GM12878 (cell line): ENCODE measurements around the gene RCBTB2.

Experiments
- FOXM1 ChIP-seq: IDR thresholded peaks from 2 replicates; pipeline ENCODE4 v1.6.1; 2012; ENCODE audit warnings: low read depth, mild to moderate bottlenecking, inconsistent platforms, low read length, moderate library complexity
- SRF ChIP-seq, 2 experiments: IDR thresholded peaks; 2 replicates each; pipeline ENCODE4 v1.6.1; 2011; ENCODE audit warnings: low read depth in 2 of 2, low read length in 2 of 2, mild to moderate bottlenecking in 1 of 2, moderate library complexity in 1 of 2

DNA sequence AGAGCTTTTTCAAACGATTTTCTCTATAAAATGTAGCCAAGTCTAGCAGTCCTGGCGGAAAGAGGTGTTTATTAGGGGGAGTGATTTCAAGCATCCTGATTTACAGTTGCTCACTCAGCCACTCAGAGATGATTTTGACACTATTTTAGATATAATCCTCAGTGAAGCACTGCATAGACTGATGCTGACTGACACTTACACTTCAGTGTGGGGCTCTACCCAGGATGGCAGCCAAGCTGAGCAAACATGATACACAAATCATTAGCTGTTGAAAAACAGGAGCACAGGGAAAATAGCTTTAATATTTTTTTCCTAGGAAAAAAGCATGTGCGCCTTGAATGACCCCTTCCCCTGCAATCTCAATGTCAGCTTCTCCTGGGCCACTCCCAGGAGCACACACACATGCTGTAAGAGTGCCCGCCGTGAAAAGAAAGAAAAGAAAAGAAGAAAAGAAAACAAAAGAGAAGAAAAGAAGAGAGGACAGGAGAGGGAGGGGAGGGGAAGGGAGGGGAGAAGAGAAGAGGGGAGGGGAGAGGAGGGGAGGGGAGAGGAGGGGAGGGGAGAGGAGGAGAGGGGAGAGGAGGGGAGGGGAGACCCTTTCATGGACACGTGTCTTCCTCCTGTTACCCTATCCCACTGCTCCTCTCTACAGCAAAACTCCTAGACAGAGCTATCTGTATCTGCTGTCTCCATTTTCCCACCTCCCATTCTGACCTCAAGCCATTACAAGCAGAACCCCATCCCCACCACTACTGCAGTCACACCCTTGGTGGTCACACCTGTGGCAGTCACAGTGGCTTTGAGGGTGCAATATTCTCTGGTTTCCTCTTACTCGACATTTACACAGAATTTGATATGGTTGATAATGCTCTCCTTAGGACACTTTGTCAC lies 36.4 kb downstream of the RCBTB2 start:
- TF ChIP-seq FOXM1 (no peak), SRF (IDR thresholded peaks at IDR 0.05; ENCODE audit: low read depth in 2 of 2, low read length in 2 of 2) (no peak)
